Activated CD8-positive, alpha-beta memory T cell treated with anti-CD3 and anti-CD28 coated beads for 1 hour (primary cell): ENCODE data around the gene TMEM123.
"Not testable (repeated sequence)": the region's sequence is repeated elsewhere in the genome, so short reads cannot be mapped to it uniquely, and the experiment has no call there.

ENCODE experiments used
- DNase-seq, 2 donors: peaks; one replicate each; pipeline ENCODE4 v3.0.0-alpha.2; 2020; ENCODE audit warnings: low read depth in 1 of 2; ENCODE audit errors: extremely low read depth in 1 of 2

Gene TMEM123

GRCh38 chr11:102449651-102450570 is 2.7 kb downstream of the TMEM123 start:
- DNase-seq = no peak

GRCh38 chr11:102448869-102449224 is 3.7 kb downstream of the TMEM123 start:
- no peak for DNase-seq

- DNase-seq = no peak
Measured at GRCh38 chr11:102447941-102448868, 4.4 kb downstream of the TMEM123 start.

GRCh38 chr11:102447193-102447592 is 5.4 kb downstream of the TMEM123 start:
- no peak for DNase-seq

- DNase-seq = no peak
Measured at GRCh38 chr11:102446606-102447005, 6.0 kb downstream of the TMEM123 start.

GRCh38 chr11:102444693-102445092 is 7.9 kb downstream of the TMEM123 start:
- DNase-seq = not testable (repeated sequence)

- not testable (repeated sequence) for DNase-seq
Measured at GRCh38 chr11:102444142-102444541, 8.4 kb downstream of the TMEM123 start.

GRCh38 chr11:102439063-102439363 is 13.6 kb downstream of the TMEM123 start:
- not testable (repeated sequence) for DNase-seq

- no peak for DNase-seq
Measured at GRCh38 chr11:102438311-102439062, 14.1 kb downstream of the TMEM123 start.

GRCh38 chr11:102437727-102438126 is 14.8 kb downstream of the TMEM123 start:
- DNase-seq = no peak

- DNase-seq = no peak
Measured at GRCh38 chr11:102436976-102437375, 15.6 kb downstream of the TMEM123 start.

GRCh38 chr11:102436561-102436960 is 16.0 kb downstream of the TMEM123 start:
- DNase-seq = no peak

GRCh38 chr11:102435688-102436087 is 16.9 kb downstream of the TMEM123 start:
- no peak for DNase-seq

- DNase-seq = not testable (repeated sequence)
Measured at GRCh38 chr11:102433571-102433970, 19.0 kb downstream of the TMEM123 start.

GRCh38 chr11:102432560-102432959 is 20.0 kb downstream of the TMEM123 start:
- not testable (repeated sequence) for DNase-seq

GRCh38 chr11:102431404-102431803 is 21.2 kb downstream of the TMEM123 start:
- DNase-seq = no peak

GRCh38 chr11:102430158-102430836 is 22.3 kb downstream of the TMEM123 start:
- no peak for DNase-seq

- DNase-seq = no peak
Measured at GRCh38 chr11:102429691-102430090, 22.9 kb downstream of the TMEM123 start.

- DNase-seq = no peak
Measured at GRCh38 chr11:102429226-102429625, 23.3 kb downstream of the TMEM123 start.

GRCh38 chr11:102428696-102429095 is 23.9 kb downstream of the TMEM123 start:
- no peak for DNase-seq
